Pancreas (tissue), 10 donors: ENCODE data around the gene GPR183. TPM values are rescaled to one million over a fixed set of nuclear protein-coding genes. Genes with fewer than 3 reads are reported as not detected.

Experiments used
- ATAC-seq, 4 donors: fragments of 200-7000 bp; cut with Tn5 transposase; one replicate each; pipeline versions ENCODE4 v1.8.0 to v1.9.1; 2020; ENCODE audit warnings: mild to moderate bottlenecking in 4 of 4, moderate library complexity in 4 of 4
- DNase-seq, 6 donors: peaks; one replicate each; pipeline ENCODE4 v3.0.0-alpha.2; 2020
- FAIRE-seq: peaks from 2 replicates; lab custom pipeline; 2012; peaks lifted over from hg19 to GRCh38; lab: Jason Lieb, UNC
- H3K27ac ChIP-seq, 4 donors: fragments of 200-600 bp; sonication (generic); 1 replicate in 3 of 4; 2 replicates in 1 of 4; pipeline versions ENCODE4 v1.5.0 to v1.8.0; 2020
- H3K27me3 ChIP-seq, 4 donors: fragments of 200-600 bp; one replicate each; pipeline ENCODE4 v1.8.0; 2021
- H3K36me3 ChIP-seq, 3 donors: fragments of 200-600 bp; sonication (generic) in 1 of 3; one replicate each; pipeline versions ENCODE4 v1.5.0 to v1.8.0; 2020 to 2021
- H3K4me1 ChIP-seq, 3 donors: fragments of 200-600 bp; one replicate each; pipeline ENCODE4 v1.8.0; 2021
- H3K4me3 ChIP-seq, 4 donors: fragments of 200-600 bp; sonication (generic) in 2 of 4; one replicate each; pipeline versions ENCODE4 v1.5.0 to v1.8.0; 2020 to 2021
- H3K9me3 ChIP-seq, 4 donors: fragments of 200-600 bp; one replicate each; pipeline ENCODE4 v1.8.0; 2021
- WGBS, 2 donors: extraction: QIAGEN DNeasy Blood & Tissue Kit; methylation state at CpG; one replicate each; pipeline ENCODE4 v1.1.7; 2013; 5-methylcytosine and 5-hydroxymethylcytosine counted together
- intact Hi-C, 3 donors: fragments of 100-400 bp; cut with DNase I; formaldehyde crosslinking; loops; one replicate each; pipeline versions ENCODE4 v1.11.1 to v1.14.2; 2022
- polyA plus RNA-seq, 2 donors: library from polyadenylated mRNA; stranded (reverse); fragments of 200-250 nt; gene quantifications; one replicate each; pipeline ENCODE4 v1.2.3, GENCODE V29; 2013
- total RNA-seq, 6 donors: library from RNA; stranded (reverse); fragmentation: NEBNext Ultra II Directional in 4 of 6; extraction: Animal tissue kit (Norgen Biotek cat#: 25700) in 4 of 6; gene quantifications; one replicate each; pipeline versions ENCODE4 v1.2.1 to v1.2.4, GENCODE V29; 2021 to 2023
- TF ChIP-seq, protein P1 (sequence below), 4 donors: fragments of 200-600 bp; sonication (generic) in 3 of 4; IDR thresholded peaks; one replicate each; pipeline versions ENCODE4 v1.5.0 to v1.8.0; 2021; ENCODE audit warnings: antibody characterized with exemption in 4 of 4
- donor health status: healthy with polysubstance abuse.
- donor health status: DM: no; HTN: no; CAD: no; lungs with moderate emphysema.
- donor health status: DM: no; HTN: no; CAD: no.
- donor health status: control.
- donor health status: control.
- donor health status: Bipolar disorder and iron deficiency.
- donor health status: DM: yes; HTN: yes; CAD: no.
- donor health status: DM: no; HTN: no; CAD: no.
- donor health status: DM: no; HTN: no; CAD: no.
- donor health status: DM: yes; HTN: yes; CAD: no.

GPR183 gene
- total and polyA plus RNA-seq, 8 donors, result 0.23 to 3.5 (median 0.97) TPM

DNA sequence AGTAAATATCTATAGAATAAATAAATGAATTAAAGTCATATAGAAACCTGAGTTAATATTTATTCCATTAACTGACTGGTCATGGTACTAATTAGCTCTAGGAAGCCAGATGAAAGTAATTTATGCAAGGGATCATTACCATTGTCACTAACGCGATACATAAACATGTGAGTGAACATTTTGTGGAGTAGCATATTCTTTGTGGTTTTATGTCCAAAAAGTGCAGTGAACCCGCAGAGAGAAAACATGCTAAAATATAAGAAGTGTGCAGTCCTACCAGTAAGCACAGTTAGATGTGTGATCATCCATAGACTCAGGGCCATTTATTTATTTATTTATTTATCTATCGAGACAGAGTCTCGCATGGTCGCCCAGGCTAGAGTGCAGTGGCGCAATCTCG is 1.6 kb downstream of the GPR183 start:
- Histone ChIP-seq H3K27me3 (no peaks in the 10 kb centered on the region), H3K4me1 (no peaks in the 10 kb centered on the region), H3K4me3 (peak overlapping the region in 1 of 4 donors; percentile 15), H3K36me3 (no peaks in the 10 kb centered on the region), H3K9me3 (no peaks in the 10 kb centered on the region), H3K27ac (no peak overlapping the region)
- TF ChIP-seq, protein P1, sequence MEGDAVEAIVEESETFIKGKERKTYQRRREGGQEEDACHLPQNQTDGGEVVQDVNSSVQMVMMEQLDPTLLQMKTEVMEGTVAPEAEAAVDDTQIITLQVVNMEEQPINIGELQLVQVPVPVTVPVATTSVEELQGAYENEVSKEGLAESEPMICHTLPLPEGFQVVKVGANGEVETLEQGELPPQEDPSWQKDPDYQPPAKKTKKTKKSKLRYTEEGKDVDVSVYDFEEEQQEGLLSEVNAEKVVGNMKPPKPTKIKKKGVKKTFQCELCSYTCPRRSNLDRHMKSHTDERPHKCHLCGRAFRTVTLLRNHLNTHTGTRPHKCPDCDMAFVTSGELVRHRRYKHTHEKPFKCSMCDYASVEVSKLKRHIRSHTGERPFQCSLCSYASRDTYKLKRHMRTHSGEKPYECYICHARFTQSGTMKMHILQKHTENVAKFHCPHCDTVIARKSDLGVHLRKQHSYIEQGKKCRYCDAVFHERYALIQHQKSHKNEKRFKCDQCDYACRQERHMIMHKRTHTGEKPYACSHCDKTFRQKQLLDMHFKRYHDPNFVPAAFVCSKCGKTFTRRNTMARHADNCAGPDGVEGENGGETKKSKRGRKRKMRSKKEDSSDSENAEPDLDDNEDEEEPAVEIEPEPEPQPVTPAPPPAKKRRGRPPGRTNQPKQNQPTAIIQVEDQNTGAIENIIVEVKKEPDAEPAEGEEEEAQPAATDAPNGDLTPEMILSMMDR (IDR thresholded peaks at IDR 0.05), result no peak
- intact Hi-C loops, result no loop called here
- DNase-seq, result no peak
- WGBS, 2 donors, result 93 to 97% methylated on average over 8 of the region's 8 CpGs
- ATAC-seq, result no peak
- no peak for FAIRE-seq

DNA sequence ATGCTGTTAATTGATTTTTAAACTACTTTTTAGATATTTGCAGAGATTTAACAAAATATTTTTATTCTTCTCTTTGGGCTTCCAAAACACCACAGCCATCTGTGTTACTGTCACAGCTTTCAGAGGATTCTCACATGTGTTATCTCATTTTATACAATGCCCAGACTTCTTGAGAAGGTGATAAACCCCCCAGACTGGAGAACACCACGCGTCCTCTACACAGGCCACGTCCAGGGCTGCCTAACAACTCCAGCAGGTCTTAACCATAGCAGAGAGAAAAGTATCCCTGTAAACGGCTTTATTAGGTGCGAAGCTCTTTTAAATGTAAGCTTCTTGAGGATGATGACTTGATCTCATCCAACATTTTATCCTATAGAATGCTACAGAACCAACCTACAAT is 2.0 kb downstream of the GPR183 start:
- no peak for DNase-seq
- no peak for ATAC-seq
- H3K9me3 ChIP-seq, result no peaks in the 10 kb centered on the region
- FAIRE-seq, result no peak
- no peaks in the 10 kb centered on the region for H3K4me1 ChIP-seq
- peak overlapping the region in 1 of 4 donors; percentile 15 for H3K4me3 ChIP-seq
- peak overlapping the region in 1 of 4 donors; percentile 14 for H3K27ac ChIP-seq
- intact Hi-C loops, result no loop called here
- H3K27me3 ChIP-seq, result no peaks in the 10 kb centered on the region
- 73 to 93% methylated on average over 5 of the region's 5 CpGs for WGBS, 2 donors
- TF ChIP-seq, protein P1 (IDR thresholded peaks at IDR 0.05), result no peak
- no peaks in the 10 kb centered on the region for H3K36me3 ChIP-seq

DNA sequence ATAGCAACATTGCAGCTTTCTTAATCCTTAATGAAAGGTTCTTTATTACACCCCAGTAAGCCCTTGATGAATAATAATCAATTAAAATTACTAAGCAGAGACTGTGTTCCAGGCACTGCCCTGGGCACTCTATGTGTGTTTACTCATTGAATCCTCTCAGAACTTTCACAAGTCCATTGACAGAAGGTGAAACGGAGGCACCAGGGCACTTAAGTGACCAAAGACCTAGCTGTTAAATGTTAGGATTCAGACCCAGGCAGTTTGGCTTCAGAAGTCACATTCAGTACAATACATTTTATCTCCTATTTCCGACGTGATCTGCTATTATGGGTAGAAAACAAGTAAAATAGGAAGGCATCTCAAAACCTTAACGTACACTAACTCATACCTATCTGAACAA is 2.7 kb downstream of the GPR183 start:
- no peak for ATAC-seq
- H3K4me3 ChIP-seq, result no peak overlapping the region
- 89 to 95% methylated on average over 4 of the region's 4 CpGs for WGBS, 2 donors
- peak overlapping the region in 1 of 4 donors; percentile 14 for H3K27ac ChIP-seq
- no peak for DNase-seq
- H3K27me3 ChIP-seq, result no peaks in the 10 kb centered on the region
- H3K9me3 ChIP-seq, result no peaks in the 10 kb centered on the region
- no peaks in the 10 kb centered on the region for H3K36me3 ChIP-seq
- TF ChIP-seq, protein P1 (IDR thresholded peaks at IDR 0.05), result no peak
- H3K4me1 ChIP-seq, result no peaks in the 10 kb centered on the region
- intact Hi-C loops, result no loop called here
- no peak for FAIRE-seq

DNA sequence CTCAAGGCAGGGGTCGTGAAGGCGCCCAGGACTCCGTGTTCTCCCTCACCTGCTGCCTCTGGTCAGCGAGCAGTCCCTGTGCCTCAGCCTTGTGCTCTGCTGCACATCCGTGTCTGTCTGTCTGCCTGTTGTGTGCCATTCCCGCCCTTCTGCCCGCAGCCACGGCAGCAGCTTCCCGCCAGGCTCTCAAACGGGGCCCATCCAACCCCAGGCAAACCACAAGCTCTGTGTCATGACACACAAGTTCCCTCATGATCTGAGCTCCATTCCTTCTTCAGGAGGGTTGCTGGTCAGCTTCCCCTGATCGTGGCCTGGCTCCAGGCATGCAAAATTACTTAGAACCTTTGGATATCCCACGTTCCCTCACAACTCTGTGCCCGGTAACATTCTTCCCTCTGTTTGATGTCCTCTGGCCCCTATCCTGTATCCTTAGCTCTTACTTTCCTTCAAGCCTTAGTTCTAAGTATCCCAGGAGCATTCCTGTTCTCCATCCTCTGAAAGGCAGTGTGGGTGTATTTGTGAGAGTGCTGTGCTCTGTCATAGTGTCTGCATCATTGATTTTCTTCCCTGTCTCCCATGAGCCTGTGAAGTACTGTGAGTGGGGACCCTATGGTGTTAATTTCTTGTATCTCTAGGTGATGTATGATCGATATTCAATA is 3.2 kb downstream of the GPR183 start:
- DNase-seq, result peak in 2 of 6 donors; percentile 29 to 31
- H3K36me3 ChIP-seq, result no peaks in the 10 kb centered on the region
- no peak overlapping the region for H3K27ac ChIP-seq
- peak in 2 of 4 donors; percentile 19 to 27 for ATAC-seq
- intact Hi-C loops, result no loop called here
- TF ChIP-seq, protein P1 (IDR thresholded peaks at IDR 0.05), result no peak
- WGBS, 2 donors, result 90 to 92% methylated on average over 14 of the region's 14 CpGs
- no peaks in the 10 kb centered on the region for H3K4me1 ChIP-seq
- H3K9me3 ChIP-seq, result no peaks in the 10 kb centered on the region
- no peaks in the 10 kb centered on the region for H3K27me3 ChIP-seq
- FAIRE-seq, result no peak
- H3K4me3 ChIP-seq, result no peak overlapping the region
